H9 (cell line): ENCODE measurements around the gene EIF3D. TPM values are rescaled to one million over a fixed set of nuclear protein-coding genes. Genes with fewer than 3 reads are reported as not detected.

Source experiments
- DNase-seq: peaks from one replicate; pipeline ENCODE4 v3.0.0-alpha.2; 2017
- H2AFZ ChIP-seq: one replicate; pipeline ENCODE4 v1.6.1; 2013; ENCODE audit warnings: mild to moderate bottlenecking, low read length, control low read depth, moderate library complexity
- H2AK5ac ChIP-seq: 2 replicates; pipeline ENCODE4 v1.6.1; 2013; ENCODE audit warnings: low read length, control low read depth, mixed read lengths; ENCODE audit not compliant: insufficient read length
- H2BK120ac ChIP-seq: one replicate; pipeline ENCODE4 v1.6.1; 2013; ENCODE audit warnings: low read depth, mild to moderate bottlenecking, low read length, control low read depth, inconsistent platforms; ENCODE audit not compliant: poor library complexity, severe bottlenecking
- H2BK12ac ChIP-seq: 2 replicates; pipeline ENCODE4 v1.6.1; 2013; ENCODE audit warnings: low read length, control low read depth, mixed read lengths, low read depth; ENCODE audit not compliant: insufficient read length
- H2BK15ac ChIP-seq: 2 replicates; pipeline ENCODE4 v1.6.1; 2013; ENCODE audit warnings: low read depth, low read length, control low read depth
- H2BK20ac ChIP-seq: one replicate; pipeline ENCODE4 v1.6.1; 2013; ENCODE audit warnings: low read depth, mild to moderate bottlenecking, low read length, control low read depth, inconsistent platforms; ENCODE audit not compliant: poor library complexity, severe bottlenecking
- H2BK5ac ChIP-seq: 2 replicates; pipeline ENCODE4 v1.6.1; 2013; ENCODE audit warnings: low read length, control low read depth, mixed read lengths; ENCODE audit not compliant: insufficient read length
- H3K14ac ChIP-seq: 2 replicates; pipeline ENCODE4 v1.6.1; 2013; ENCODE audit warnings: low read length, control low read depth; ENCODE audit not compliant: insufficient read depth
- H3K18ac ChIP-seq: 2 replicates; pipeline ENCODE4 v1.6.1; 2013; ENCODE audit warnings: low read depth, mild to moderate bottlenecking, mixed read lengths, low read length, control low read depth; ENCODE audit not compliant: insufficient read length
- H3K23ac ChIP-seq: 2 replicates; pipeline ENCODE4 v1.6.1; 2013; ENCODE audit warnings: low read length, control low read depth, mixed read lengths, low read depth; ENCODE audit not compliant: insufficient read length
- H3K23me2 ChIP-seq: 2 replicates; pipeline ENCODE4 v1.6.1; 2013; ENCODE audit warnings: low read depth, mild to moderate bottlenecking, mixed read lengths, low read length, control low read depth; ENCODE audit not compliant: insufficient read length, poor library complexity, severe bottlenecking
- H3K27ac ChIP-seq: 2 replicates; pipeline ENCODE4 v1.5.1; 2013; ENCODE audit warnings: low read length, control low read depth, mixed read lengths, low read depth; ENCODE audit not compliant: insufficient read length
- H3K27me3 ChIP-seq: 2 replicates; pipeline ENCODE4 v1.6.1; 2013; ENCODE audit warnings: low read length, control low read depth, inconsistent platforms; ENCODE audit not compliant: insufficient read depth
- H3K4ac ChIP-seq: 2 replicates; pipeline ENCODE4 v1.6.1; 2013; ENCODE audit warnings: low read depth, mild to moderate bottlenecking, control low read depth, inconsistent platforms, low read length, moderate library complexity
- H3K4me1 ChIP-seq: 2 replicates; pipeline ENCODE4 v1.6.1; 2013; ENCODE audit warnings: low read length, control low read depth, inconsistent platforms; ENCODE audit not compliant: insufficient read depth
- H3K4me2 ChIP-seq: 2 replicates; pipeline ENCODE4 v1.6.1; 2013; ENCODE audit warnings: low read length, control low read depth, mixed read lengths; ENCODE audit not compliant: insufficient read length, insufficient read depth
- H3K56ac ChIP-seq: 2 replicates; pipeline ENCODE4 v1.6.1; 2013; ENCODE audit warnings: low read depth, mild to moderate bottlenecking, mixed read lengths, low read length, control low read depth; ENCODE audit not compliant: insufficient read length
- H3K79me1 ChIP-seq: 2 replicates; pipeline ENCODE4 v1.6.1; 2013; ENCODE audit warnings: low read depth, mild to moderate bottlenecking, moderate library complexity, low read length, control low read depth, inconsistent platforms; ENCODE audit not compliant: insufficient read depth, poor library complexity, severe bottlenecking
- H3K79me2 ChIP-seq: 2 replicates; pipeline ENCODE4 v1.6.1; 2013; ENCODE audit warnings: low read length, control low read depth, inconsistent platforms; ENCODE audit not compliant: insufficient read depth
- H3K9ac ChIP-seq: 2 replicates; pipeline ENCODE4 v1.6.1; 2013; ENCODE audit warnings: low read length, control low read depth, mixed read lengths; ENCODE audit not compliant: insufficient read length; ENCODE audit errors: extremely low read depth
- H3K9me3 ChIP-seq: one replicate; pipeline ENCODE4 v1.6.1; 2013; ENCODE audit warnings: low read depth, low read length, inconsistent platforms; ENCODE audit not compliant: control insufficient read depth
- H3T11ph ChIP-seq: one replicate; pipeline ENCODE4 v1.6.1; 2013; ENCODE audit warnings: mild to moderate bottlenecking, low read length, control low read depth, inconsistent platforms
- H4K20me1 ChIP-seq: one replicate; pipeline ENCODE4 v1.6.1; 2013; ENCODE audit not compliant: control insufficient read depth, insufficient read length, insufficient read depth
- H4K5ac ChIP-seq: 2 replicates; pipeline ENCODE4 v1.6.1; 2013; ENCODE audit warnings: low read depth, mild to moderate bottlenecking, mixed read lengths, low read length, control low read depth; ENCODE audit not compliant: insufficient read length
- H4K8ac ChIP-seq: replicated peaks from 2 replicates; pipeline ENCODE4 v1.6.1; 2013; ENCODE audit warnings: low read length, control low read depth, mixed read lengths, low read depth; ENCODE audit not compliant: insufficient read length
- H4K91ac ChIP-seq: 2 replicates; pipeline ENCODE4 v1.6.1; 2013; ENCODE audit warnings: low read depth, mild to moderate bottlenecking, moderate library complexity, mixed read lengths, low read length, control low read depth; ENCODE audit not compliant: insufficient read length
- H3K27ac Mint-ChIP-seq, 3 experiments: 2 replicates in 2 of 3; 3 replicates in 1 of 3; pipeline ENCODE4 v1.8.0; 2020 to 2021; ENCODE audit warnings: mixed read lengths in 3 of 3, mild to moderate bottlenecking in 1 of 3, moderate library complexity in 1 of 3
- H3K27me3 Mint-ChIP-seq: 2 replicates; pipeline ENCODE4 v1.8.0; 2021; ENCODE audit warnings: low read depth, mild to moderate bottlenecking, moderate library complexity, mixed read lengths
- H3K36me3 Mint-ChIP-seq, 3 experiments: 2 replicates in 2 of 3; 3 replicates in 1 of 3; pipeline ENCODE4 v1.8.0; 2020 to 2021; ENCODE audit warnings: low read depth in 3 of 3, mixed read lengths in 3 of 3; ENCODE audit not compliant: insufficient read depth in 1 of 3
- H3K4me1 Mint-ChIP-seq, 2 experiments: 2 replicates each; pipeline ENCODE4 v1.8.0; 2020; ENCODE audit warnings: mixed read lengths in 2 of 2
- H3K4me3 Mint-ChIP-seq, 2 experiments: 2 replicates in 1 of 2; 3 replicates in 1 of 2; pipeline ENCODE4 v1.8.0; 2020 to 2021; ENCODE audit warnings: mild to moderate bottlenecking in 2 of 2, mixed read lengths in 2 of 2, moderate library complexity in 1 of 2
- H3K9me3 Mint-ChIP-seq, 2 experiments: 2 replicates in 1 of 2; 3 replicates in 1 of 2; pipeline ENCODE4 v1.8.0; 2020; ENCODE audit warnings: mild to moderate bottlenecking in 2 of 2, mixed read lengths in 2 of 2, moderate library complexity in 1 of 2
- WGBS: extraction: QIAGEN DNeasy Blood & Tissue Kit; methylation state at CpG from one replicate; pipeline ENCODE4 v1.1.7; 2013; ENCODE audit warnings: missing lambda C conversion rate, low lambda C conversion rate, mixed read lengths; ENCODE audit not compliant: insufficient read length; ENCODE audit errors: extremely low coverage; 5-methylcytosine and 5-hydroxymethylcytosine counted together
- total RNA-seq: library from RNA; stranded (reverse); gene quantifications from 2 replicates; pipeline ENCODE4 v1.2.1, GENCODE V29; 2021
- TF ChIP-seq, protein P1 (sequence below): fragments of 200-600 bp; sonication (generic); conservative IDR thresholded peaks from 3 replicates; pipeline ENCODE4 v1.8.0; 2021; ENCODE audit warnings: antibody characterized with exemption, mild to moderate bottlenecking

EIF3D gene
- total RNA-seq, 1 experiment from 2014 or later = 198 TPM

DNA sequence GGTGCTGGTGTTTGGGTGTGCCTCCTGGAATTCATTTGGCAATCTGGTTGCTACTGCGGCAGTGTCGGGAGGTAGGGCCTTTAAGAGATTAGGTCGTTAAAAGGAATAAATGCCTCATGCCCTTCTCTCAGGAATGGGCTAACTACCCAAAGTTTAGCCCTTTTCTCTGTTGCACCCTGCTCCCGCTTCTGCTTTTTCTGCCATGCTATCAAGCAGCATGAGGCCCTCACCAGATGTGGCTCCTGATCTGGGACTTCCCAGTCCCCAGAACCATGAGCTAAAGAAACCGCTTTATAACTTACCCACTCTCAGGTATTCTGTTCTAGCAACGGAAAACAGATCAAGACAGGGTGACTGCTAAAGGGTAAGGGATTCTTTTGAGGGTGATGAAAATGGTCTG, 6.3 kb downstream of the EIF3D start:
- no peak overlapping the region for H3K27ac Mint-ChIP-seq
- Histone ChIP-seq H2BK15ac (no peak overlapping the region), H2BK20ac (no peak overlapping the region), H3K4me1 (no peaks in the 10 kb centered on the region), H3K4ac (no peak overlapping the region), H3K56ac (no peak overlapping the region), H3K27ac (no peak overlapping the region), H3K23me2 (no peaks in the 10 kb centered on the region), H2BK12ac (no peak overlapping the region), H2BK120ac (no peak overlapping the region), H4K5ac (no peak overlapping the region), H3T11ph (no peak overlapping the region), H2BK5ac (no peak overlapping the region), H3K9me3 (no peaks in the 10 kb centered on the region), H4K8ac (no peak overlapping the region), H3K9ac (no peak overlapping the region), H4K20me1 (no peaks in the 10 kb centered on the region), H3K14ac (no peak overlapping the region), H2AFZ (no peak overlapping the region), H3K27me3 (no peaks in the 10 kb centered on the region), H3K4me2 (no peak overlapping the region), H4K91ac (no peak overlapping the region), H3K23ac (no peak overlapping the region), H3K79me1 (peaks cover 4% of the 10 kb centered on the region), H3K79me2 (peaks cover 3% of the 10 kb centered on the region; the same call in 1 of the 2 replicates), H2AK5ac (no peak overlapping the region), H3K18ac (no peak overlapping the region)
- DNase-seq = no peak
- H3K4me3 Mint-ChIP-seq = no peak overlapping the region
- no peaks in the 10 kb centered on the region for H3K27me3 Mint-ChIP-seq
- H3K4me1 Mint-ChIP-seq = peaks cover 3 to 4% of the 10 kb centered on the region in 2 experiments; a peak in 3 of 4 replicates
- peaks cover 68 to 97% (median 95%) of the 10 kb centered on the region in 3 experiments for H3K36me3 Mint-ChIP-seq
- H3K9me3 Mint-ChIP-seq = no peaks in the 10 kb centered on the region
- TF ChIP-seq, protein P1, sequence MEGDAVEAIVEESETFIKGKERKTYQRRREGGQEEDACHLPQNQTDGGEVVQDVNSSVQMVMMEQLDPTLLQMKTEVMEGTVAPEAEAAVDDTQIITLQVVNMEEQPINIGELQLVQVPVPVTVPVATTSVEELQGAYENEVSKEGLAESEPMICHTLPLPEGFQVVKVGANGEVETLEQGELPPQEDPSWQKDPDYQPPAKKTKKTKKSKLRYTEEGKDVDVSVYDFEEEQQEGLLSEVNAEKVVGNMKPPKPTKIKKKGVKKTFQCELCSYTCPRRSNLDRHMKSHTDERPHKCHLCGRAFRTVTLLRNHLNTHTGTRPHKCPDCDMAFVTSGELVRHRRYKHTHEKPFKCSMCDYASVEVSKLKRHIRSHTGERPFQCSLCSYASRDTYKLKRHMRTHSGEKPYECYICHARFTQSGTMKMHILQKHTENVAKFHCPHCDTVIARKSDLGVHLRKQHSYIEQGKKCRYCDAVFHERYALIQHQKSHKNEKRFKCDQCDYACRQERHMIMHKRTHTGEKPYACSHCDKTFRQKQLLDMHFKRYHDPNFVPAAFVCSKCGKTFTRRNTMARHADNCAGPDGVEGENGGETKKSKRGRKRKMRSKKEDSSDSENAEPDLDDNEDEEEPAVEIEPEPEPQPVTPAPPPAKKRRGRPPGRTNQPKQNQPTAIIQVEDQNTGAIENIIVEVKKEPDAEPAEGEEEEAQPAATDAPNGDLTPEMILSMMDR = no peak
- whole genome bisulfite sequencing = no CpG with 5 or more reads among the region's 6 CpGs
